GM19372 (cell line): Measurements from ENCODE around the gene BCL7A.

Experiments used
- ATAC-seq: cut with Tn5 transposase; IDR thresholded peaks from one replicate; pipeline ENCODE4 v1.9.1; 2021; ENCODE audit warnings: mild to moderate bottlenecking, low read depth, moderate library complexity; ENCODE audit not compliant: unreplicated experiment

The BCL7A gene

GRCh38 chr12:122072031-122072970 is 50.6 kb downstream of the BCL7A start:
- ATAC-seq = no peak

GRCh38 chr12:122073815-122074214 is 52.1 kb downstream of the BCL7A start:
- ATAC-seq = no peak

- no peak for ATAC-seq
Observed at GRCh38 chr12:122076743-122077495, 55.2 kb downstream of the BCL7A start.

GRCh38 chr12:122078141-122079032 is 56.7 kb downstream of the BCL7A start, which contains the start of gene MLXIP:
TSS of gene MLXIP (plus strand) at chr12:122078756. CDS start at chr12:122078854, 98 bp downstream.
- ATAC-seq = peak; percentile 83

GRCh38 chr12:122079033-122079531 is 57.4 kb downstream of the BCL7A start:
- no peak for ATAC-seq

GRCh38 chr12:122079532-122080081 is 57.9 kb downstream of the BCL7A start:
- no peak for ATAC-seq

GRCh38 chr12:122080149-122081082 is 58.7 kb downstream of the BCL7A start:
- ATAC-seq = no peak

- ATAC-seq = no peak
Observed at GRCh38 chr12:122081083-122081696, 59.5 kb downstream of the BCL7A start.

- ATAC-seq = no peak
Observed at GRCh38 chr12:122081697-122082221, 60.1 kb downstream of the BCL7A start.

- no peak for ATAC-seq
Observed at GRCh38 chr12:122082621-122083356, 61.1 kb downstream of the BCL7A start.

- ATAC-seq = no peak
Observed at GRCh38 chr12:122084857-122085405, 63.2 kb downstream of the BCL7A start.

GRCh38 chr12:122085591-122085990 is 63.9 kb downstream of the BCL7A start:
- no peak for ATAC-seq

GRCh38 chr12:122086116-122086515 is 64.4 kb downstream of the BCL7A start:
- ATAC-seq = no peak

- ATAC-seq = no peak
Observed at GRCh38 chr12:122086641-122087285, 65.1 kb downstream of the BCL7A start.

- no peak for ATAC-seq
Observed at GRCh38 chr12:122087431-122088178, 65.9 kb downstream of the BCL7A start.
